CD4-positive, alpha-beta T cell (primary cell): Measurements from ENCODE around the gene MTUS2. TPM values are rescaled to one million over a fixed set of nuclear protein-coding genes. Genes with fewer than 3 reads are reported as not detected.

Experiments
- ATAC-seq: fragments of 200-7000 bp; cut with Tn5 transposase; one replicate; pipeline ENCODE4 v1.10.0; 2022; ENCODE audit warnings: mild to moderate bottlenecking; ENCODE audit not compliant: poor library complexity
- CTCF ChIA-PET: fragments of 350-600 bp; sonication (Branson Sonifier 250); formaldehyde crosslinking; loops from one replicate; lab custom pipeline; 2021; ENCODE audit warnings: antibody characterized with exemption, inconsistent platforms; lab: Charles Lee
- POLR2A ChIA-PET: fragments of 350-600 bp; sonication (Branson Sonifier 250); formaldehyde crosslinking; loops from one replicate; lab custom pipeline; 2021; ENCODE audit warnings: antibody characterized with exemption, inconsistent platforms; lab: Charles Lee
- DNase-seq, 14 experiments: peaks; one replicate each; pipeline ENCODE4 v3.0.0-alpha.2; 2013 to 2020; ENCODE audit warnings: mixed read lengths in 2 of 14
- H3K27ac ChIP-seq, 2 donors: one replicate each; pipeline versions ENCODE4 v1.5.1 to v1.7.0; 2013; ENCODE audit warnings: low read length in 2 of 2, low read depth in 1 of 2, mild to moderate bottlenecking in 1 of 2
- H3K27me3 ChIP-seq, 2 experiments: 1 replicate in 1 of 2; 2 replicates in 1 of 2; pipeline versions ENCODE4 v1.6.1 to v1.7.0; 2013; ENCODE audit warnings: low read length in 2 of 2, control low read depth in 1 of 2, mild to moderate bottlenecking in 1 of 2, moderate library complexity in 1 of 2; ENCODE audit not compliant: insufficient read depth in 2 of 2, control insufficient read depth in 1 of 2
- H3K36me3 ChIP-seq: one replicate; pipeline ENCODE4 v1.6.1; 2013; ENCODE audit warnings: low read length, control low read depth; ENCODE audit not compliant: insufficient read depth
- H3K4me1 ChIP-seq: one replicate; pipeline ENCODE4 v1.6.1; 2013; ENCODE audit warnings: low read length, control low read depth; ENCODE audit not compliant: insufficient read depth
- H3K4me3 ChIP-seq: one replicate; pipeline ENCODE4 v1.5.1; 2013; ENCODE audit warnings: mild to moderate bottlenecking, low read length, moderate library complexity
- H3K9me3 ChIP-seq, 2 experiments: 1 replicate in 1 of 2; 2 replicates in 1 of 2; pipeline versions ENCODE4 v1.6.1 to v1.7.0; 2013; ENCODE audit warnings: low read length in 2 of 2, mild to moderate bottlenecking in 2 of 2, control low read depth in 1 of 2, moderate library complexity in 1 of 2; ENCODE audit not compliant: control insufficient read depth in 1 of 2, insufficient read depth in 1 of 2
- H3K27ac Mint-ChIP-seq: one replicate; pipeline ENCODE4 v1.8.0; 2020; ENCODE audit warnings: mixed read lengths
- H3K27me3 Mint-ChIP-seq: one replicate; pipeline ENCODE4 v1.8.0; 2021; ENCODE audit warnings: mixed read lengths
- H3K36me3 Mint-ChIP-seq: one replicate; pipeline ENCODE4 v1.8.0; 2021; ENCODE audit warnings: low read depth, mixed read lengths
- H3K4me1 Mint-ChIP-seq: one replicate; pipeline ENCODE4 v1.8.0; 2021; ENCODE audit warnings: low read depth, mixed read lengths
- H3K4me3 Mint-ChIP-seq: one replicate; pipeline ENCODE4 v1.8.0; 2020; ENCODE audit warnings: mild to moderate bottlenecking, mixed read lengths
- H3K9me3 Mint-ChIP-seq: one replicate; pipeline ENCODE4 v1.8.0; 2020; ENCODE audit warnings: mixed read lengths
- intact Hi-C, 2 experiments: fragments of 100-400 bp; cut with DNase I in 1 of 2; cut with micrococcal nuclease in 1 of 2; formaldehyde crosslinking; loops; one replicate each; pipeline versions ENCODE4 v1.15.1 to v1.9.0; 2023 to 2025; cut with DNase I, micrococcal nuclease
- total RNA-seq, 174 experiments: library from RNA in 2 of 174; stranded (reverse) in 2 of 174; gene quantifications; one replicate each; pipeline ENCODE4 v1.2.3 and lab custom pipeline; 2021 to 2026
- TF ChIP-seq, protein P1 (sequence below): fragments of 200-600 bp; IDR thresholded peaks from one replicate; pipeline ENCODE4 v1.8.0; 2022; ENCODE audit warnings: antibody characterized with exemption, mild to moderate bottlenecking

The MTUS2 gene
- total RNA-seq, 2 experiments from 2014 or later = 0.38 to 0.81 TPM

DNA sequence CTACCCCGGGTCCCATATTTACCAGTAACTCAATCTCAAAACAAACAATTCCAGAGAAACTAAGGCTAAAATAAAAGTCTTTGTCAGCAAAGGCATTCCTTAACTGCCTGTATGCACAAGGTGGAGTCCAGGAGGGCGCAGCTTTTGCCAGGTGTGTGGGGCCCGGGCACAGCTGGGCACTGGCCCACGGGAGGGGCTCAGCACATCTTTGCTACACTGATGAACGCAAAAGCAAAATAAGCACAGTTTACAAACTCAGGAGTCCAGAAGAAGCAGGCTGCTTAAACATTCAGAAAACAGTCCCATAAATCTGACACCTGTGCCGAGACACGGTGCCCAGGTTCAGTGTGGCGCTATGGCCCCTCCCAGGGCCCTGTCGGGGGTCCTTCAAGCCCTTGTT lies 704.5 kb downstream of the MTUS2 start:
- Mint-ChIP-seq H3K27ac (no peak overlapping the region), H3K36me3 (peaks cover 93% of the 10 kb centered on the region), H3K27me3 (no peaks in the 10 kb centered on the region), H3K4me1 (no peaks in the 10 kb centered on the region), H3K4me3 (no peak overlapping the region), H3K9me3 (no peaks in the 10 kb centered on the region)
- TF ChIP-seq, protein P1, sequence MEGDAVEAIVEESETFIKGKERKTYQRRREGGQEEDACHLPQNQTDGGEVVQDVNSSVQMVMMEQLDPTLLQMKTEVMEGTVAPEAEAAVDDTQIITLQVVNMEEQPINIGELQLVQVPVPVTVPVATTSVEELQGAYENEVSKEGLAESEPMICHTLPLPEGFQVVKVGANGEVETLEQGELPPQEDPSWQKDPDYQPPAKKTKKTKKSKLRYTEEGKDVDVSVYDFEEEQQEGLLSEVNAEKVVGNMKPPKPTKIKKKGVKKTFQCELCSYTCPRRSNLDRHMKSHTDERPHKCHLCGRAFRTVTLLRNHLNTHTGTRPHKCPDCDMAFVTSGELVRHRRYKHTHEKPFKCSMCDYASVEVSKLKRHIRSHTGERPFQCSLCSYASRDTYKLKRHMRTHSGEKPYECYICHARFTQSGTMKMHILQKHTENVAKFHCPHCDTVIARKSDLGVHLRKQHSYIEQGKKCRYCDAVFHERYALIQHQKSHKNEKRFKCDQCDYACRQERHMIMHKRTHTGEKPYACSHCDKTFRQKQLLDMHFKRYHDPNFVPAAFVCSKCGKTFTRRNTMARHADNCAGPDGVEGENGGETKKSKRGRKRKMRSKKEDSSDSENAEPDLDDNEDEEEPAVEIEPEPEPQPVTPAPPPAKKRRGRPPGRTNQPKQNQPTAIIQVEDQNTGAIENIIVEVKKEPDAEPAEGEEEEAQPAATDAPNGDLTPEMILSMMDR = no peak
- intact Hi-C loops = no loop called here
- Histone ChIP-seq H3K4me1 (no peaks in the 10 kb centered on the region), H3K9me3 (no peaks in the 10 kb centered on the region), H3K27ac (no peak overlapping the region), H3K27me3 (no peaks in the 10 kb centered on the region), H3K36me3 (peaks cover 79% of the 10 kb centered on the region), H3K4me3 (no peak overlapping the region)
- ChIA-PET POLR2A (no interaction called here), CTCF (no interaction called here)
- ATAC-seq (no peak), DNase-seq (no peak)

DNA sequence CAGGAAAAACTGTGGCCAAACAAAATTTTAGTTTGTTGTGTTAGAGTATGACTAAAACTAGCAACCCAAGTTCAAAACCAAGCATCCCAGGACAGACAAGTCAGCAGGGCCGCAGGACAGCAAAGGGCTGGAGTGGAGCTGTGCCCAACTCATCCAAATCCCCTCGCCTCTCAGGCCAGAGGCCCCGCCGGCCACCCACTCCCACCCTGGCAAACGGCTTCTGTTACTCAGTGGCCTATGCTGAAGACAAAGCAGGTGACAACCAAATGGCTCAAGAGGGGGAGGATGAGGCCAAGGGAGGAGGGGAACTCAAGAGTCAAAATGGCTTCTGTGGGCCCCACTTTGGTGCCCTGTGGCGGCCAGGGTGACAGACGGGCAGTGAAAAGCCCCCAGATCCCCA lies 705.6 kb downstream of the MTUS2 start:
- Histone ChIP-seq H3K27me3 (no peaks in the 10 kb centered on the region), H3K36me3 (peaks cover 78% of the 10 kb centered on the region), H3K27ac (no peak overlapping the region), H3K4me1 (no peaks in the 10 kb centered on the region), H3K9me3 (no peaks in the 10 kb centered on the region), H3K4me3 (no peak overlapping the region)
- intact Hi-C loops = no loop called here
- ATAC-seq (no peak), DNase-seq (no peak)
- ChIA-PET POLR2A (no interaction called here), CTCF (no interaction called here)
- Mint-ChIP-seq H3K36me3 (peaks cover 93% of the 10 kb centered on the region), H3K27me3 (no peaks in the 10 kb centered on the region), H3K9me3 (no peaks in the 10 kb centered on the region), H3K27ac (no peak overlapping the region), H3K4me3 (no peak overlapping the region), H3K4me1 (no peaks in the 10 kb centered on the region)
- TF ChIP-seq, protein P1 = no peak

DNA sequence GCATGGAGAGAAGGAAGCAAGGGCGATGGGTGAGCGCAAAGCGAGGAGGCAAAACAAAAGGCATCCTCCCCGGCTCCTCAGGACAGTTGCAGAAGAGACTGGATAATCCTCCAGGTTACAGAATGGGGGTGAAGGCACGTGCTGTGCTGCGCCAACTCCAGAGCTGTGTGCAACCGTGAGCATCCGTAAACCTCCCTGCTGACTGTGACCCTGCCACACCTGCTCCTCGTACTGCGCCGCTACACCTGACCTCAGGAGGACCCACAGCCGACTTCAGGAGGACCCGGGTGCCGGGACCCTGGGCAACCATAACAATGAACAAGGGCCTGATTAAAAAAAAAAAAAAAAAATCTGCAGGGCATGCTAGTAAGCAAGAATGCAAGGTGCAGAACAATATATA lies 706.6 kb downstream of the MTUS2 start:
- peaks cover 73% of the 10 kb centered on the region for H3K36me3 ChIP-seq
- Mint-ChIP-seq H3K36me3 (peaks cover 92% of the 10 kb centered on the region), H3K4me3 (no peak overlapping the region), H3K4me1 (no peaks in the 10 kb centered on the region), H3K27ac (no peak overlapping the region), H3K9me3 (no peaks in the 10 kb centered on the region), H3K27me3 (no peaks in the 10 kb centered on the region)
- H3K27me3 ChIP-seq = no peaks in the 10 kb centered on the region
- no peak overlapping the region for H3K4me3 ChIP-seq
- ATAC-seq = no peak
- no peak for DNase-seq
- no peaks in the 10 kb centered on the region for H3K9me3 ChIP-seq
- H3K27ac ChIP-seq = no peak overlapping the region
- ChIA-PET POLR2A (no interaction called here), CTCF (no interaction called here)
- intact Hi-C loops = no loop called here
- no peaks in the 10 kb centered on the region for H3K4me1 ChIP-seq
- TF ChIP-seq, protein P1 = no peak
